DOHH2 (cell line): ENCODE data around the gene PLPP3.

Experiments
- EZH2phosphoT487 ChIP-seq: fragments of 200-600 bp; sonication (generic); IDR thresholded peaks from 2 replicates; pipeline ENCODE4 v1.6.1; 2017; ENCODE audit warnings: borderline replicate concordance, mild to moderate bottlenecking, antibody characterized with exemption, low read length, moderate library complexity, mixed read lengths
- TF ChIP-seq, protein P1 (sequence below): fragments of 200-600 bp; sonication (generic); IDR thresholded peaks from one replicate; pipeline ENCODE4 v1.5.1; 2014; ENCODE audit warnings: antibody characterized with exemption, mild to moderate bottlenecking, low read depth, low read length; ENCODE audit not compliant: poor library complexity, severe bottlenecking

DNA sequence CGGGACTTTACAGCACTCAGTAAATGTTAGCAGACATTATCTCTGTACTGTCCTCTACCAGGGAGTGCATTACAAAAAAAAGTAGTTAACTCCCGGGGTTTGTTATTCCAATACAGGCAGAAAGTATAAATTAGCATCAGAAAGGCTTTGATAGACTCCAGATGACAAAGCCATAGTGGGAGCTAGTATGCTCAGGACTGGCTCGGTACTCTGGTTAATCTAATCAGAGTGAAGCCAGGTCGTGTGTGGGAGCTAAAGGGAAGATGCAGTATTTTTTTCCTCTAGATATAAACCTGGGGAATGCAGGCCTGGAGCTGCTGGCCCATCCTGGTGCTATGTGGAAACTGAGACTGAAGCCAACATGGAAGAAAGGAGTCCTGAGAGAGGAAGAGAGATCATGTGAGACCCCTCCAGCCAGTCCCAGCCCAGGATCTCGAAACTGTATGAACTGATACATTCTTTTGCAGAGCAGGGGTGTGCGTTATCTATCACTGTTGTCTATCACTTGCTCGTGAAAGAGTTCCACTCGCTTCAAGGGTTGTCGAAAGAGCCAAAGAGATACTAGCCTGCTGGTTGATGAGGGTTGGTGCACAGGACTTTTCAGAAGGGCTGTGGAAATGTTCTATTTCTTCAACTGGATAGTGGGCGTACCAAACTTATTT is 125.8 kb downstream of the PLPP3 start:
- TF ChIP-seq EZH2phosphoT487, result no peak
- TF ChIP-seq, protein P1, sequence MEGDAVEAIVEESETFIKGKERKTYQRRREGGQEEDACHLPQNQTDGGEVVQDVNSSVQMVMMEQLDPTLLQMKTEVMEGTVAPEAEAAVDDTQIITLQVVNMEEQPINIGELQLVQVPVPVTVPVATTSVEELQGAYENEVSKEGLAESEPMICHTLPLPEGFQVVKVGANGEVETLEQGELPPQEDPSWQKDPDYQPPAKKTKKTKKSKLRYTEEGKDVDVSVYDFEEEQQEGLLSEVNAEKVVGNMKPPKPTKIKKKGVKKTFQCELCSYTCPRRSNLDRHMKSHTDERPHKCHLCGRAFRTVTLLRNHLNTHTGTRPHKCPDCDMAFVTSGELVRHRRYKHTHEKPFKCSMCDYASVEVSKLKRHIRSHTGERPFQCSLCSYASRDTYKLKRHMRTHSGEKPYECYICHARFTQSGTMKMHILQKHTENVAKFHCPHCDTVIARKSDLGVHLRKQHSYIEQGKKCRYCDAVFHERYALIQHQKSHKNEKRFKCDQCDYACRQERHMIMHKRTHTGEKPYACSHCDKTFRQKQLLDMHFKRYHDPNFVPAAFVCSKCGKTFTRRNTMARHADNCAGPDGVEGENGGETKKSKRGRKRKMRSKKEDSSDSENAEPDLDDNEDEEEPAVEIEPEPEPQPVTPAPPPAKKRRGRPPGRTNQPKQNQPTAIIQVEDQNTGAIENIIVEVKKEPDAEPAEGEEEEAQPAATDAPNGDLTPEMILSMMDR, result no peak
